ENCODE data around the gene CHAC2. TPM values are rescaled to one million over a fixed set of nuclear protein-coding genes. Genes with fewer than 3 reads are reported as not detected.

Gene CHAC2
- total RNA-seq, 1 experiment from 2014 or later = 21.3 TPM

DNA sequence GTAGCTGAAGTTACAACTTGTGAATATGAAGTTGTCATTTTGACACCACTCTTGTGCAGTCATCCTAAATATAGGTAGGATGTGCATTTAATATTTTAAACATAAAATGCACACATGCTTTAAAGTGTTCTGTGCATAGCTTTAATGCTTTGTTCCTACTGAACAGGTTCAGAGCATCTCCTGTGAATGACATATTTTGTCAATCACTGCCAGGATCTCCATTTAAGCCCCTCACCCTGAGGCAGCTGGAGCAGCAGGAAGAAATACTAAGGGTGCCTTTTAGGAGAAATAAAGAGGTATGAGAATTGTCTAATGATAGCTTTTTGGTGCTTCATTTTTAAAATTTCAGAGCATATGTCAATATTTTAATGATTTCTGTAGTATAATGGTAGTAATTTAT is 33.9 kb downstream of the CHAC2 start:
- no peaks in the 10 kb centered on the region; the same call in 1 of the 2 replicates for H3K79me2 ChIP-seq (ENCODE audit: low read length)
- H3K4me1 ChIP-seq (ENCODE audit: low read length) = no peaks in the 10 kb centered on the region
- H3K4me3 ChIP-seq (ENCODE audit: low read length) = no peak overlapping the region
- H2AFZ ChIP-seq (ENCODE audit: low read length) = no peak overlapping the region
- no peaks in the 10 kb centered on the region for H3K27me3 ChIP-seq (ENCODE audit: low read length)
- H3K27ac ChIP-seq (ENCODE audit: low read length) = no peak overlapping the region
- no peaks in the 10 kb centered on the region for H4K20me1 ChIP-seq (ENCODE audit: insufficient read depth, low read depth, low read length)
- no peak for DNase-seq
- H3K36me3 ChIP-seq (ENCODE audit: insufficient read depth, low read length) = peaks cover 50% of the 10 kb centered on the region
- H3K9me2 ChIP-seq (replicated peaks; ENCODE audit: insufficient read depth, low read length) = no peaks in the 10 kb centered on the region
- no peaks in the 10 kb centered on the region for H3K9me3 ChIP-seq (ENCODE audit: low read length)
- H3K9ac ChIP-seq (ENCODE audit: low read length) = no peak overlapping the region
- no peak overlapping the region for H3K4me2 ChIP-seq (ENCODE audit: low read depth, low read length, poor library complexity, severe bottlenecking)

DNA sequence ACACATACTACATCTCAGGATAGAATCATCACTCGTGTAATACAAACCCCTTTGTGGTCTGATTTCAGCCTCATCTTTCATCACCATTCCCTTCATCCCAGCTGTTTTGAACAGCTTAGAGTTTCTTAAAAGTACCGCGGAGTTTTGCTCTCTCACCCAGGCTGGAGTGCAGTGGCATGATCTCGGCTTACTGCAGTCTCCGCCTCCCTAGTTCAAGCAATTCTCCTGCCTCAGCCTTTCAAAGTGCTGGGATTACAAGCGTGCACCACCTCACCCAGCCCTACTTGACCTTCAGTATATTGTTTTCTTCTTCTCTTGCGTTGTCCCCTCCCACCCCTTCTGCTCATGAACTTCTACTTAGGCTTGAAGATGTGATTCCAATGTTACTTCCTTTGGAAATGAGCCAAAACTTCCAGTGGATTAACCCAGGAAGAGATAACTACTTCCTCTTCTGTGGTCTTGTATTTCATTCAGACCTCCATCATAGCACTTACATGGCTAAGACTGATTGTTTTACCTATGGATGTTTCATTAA is 35.1 kb downstream of the CHAC2 start:
- Histone ChIP-seq H3K27me3 (ENCODE audit: low read length) (no peaks in the 10 kb centered on the region), H3K4me3 (ENCODE audit: low read length) (no peak overlapping the region), H3K36me3 (ENCODE audit: insufficient read depth, low read length) (peaks cover 45% of the 10 kb centered on the region), H4K20me1 (ENCODE audit: insufficient read depth, low read depth, low read length) (no peaks in the 10 kb centered on the region), H3K27ac (ENCODE audit: low read length) (no peak overlapping the region), H3K4me2 (ENCODE audit: low read depth, low read length, poor library complexity, severe bottlenecking) (no peak overlapping the region), H2AFZ (ENCODE audit: low read length) (no peak overlapping the region), H3K4me1 (ENCODE audit: low read length) (no peaks in the 10 kb centered on the region), H3K9me2 (replicated peaks; ENCODE audit: insufficient read depth, low read length) (no peaks in the 10 kb centered on the region), H3K9me3 (ENCODE audit: low read length) (no peaks in the 10 kb centered on the region), H3K9ac (ENCODE audit: low read length) (no peak overlapping the region), H3K79me2 (ENCODE audit: low read length) (no peaks in the 10 kb centered on the region; the same call in 1 of the 2 replicates)
- DNase-seq = no peak

DNA sequence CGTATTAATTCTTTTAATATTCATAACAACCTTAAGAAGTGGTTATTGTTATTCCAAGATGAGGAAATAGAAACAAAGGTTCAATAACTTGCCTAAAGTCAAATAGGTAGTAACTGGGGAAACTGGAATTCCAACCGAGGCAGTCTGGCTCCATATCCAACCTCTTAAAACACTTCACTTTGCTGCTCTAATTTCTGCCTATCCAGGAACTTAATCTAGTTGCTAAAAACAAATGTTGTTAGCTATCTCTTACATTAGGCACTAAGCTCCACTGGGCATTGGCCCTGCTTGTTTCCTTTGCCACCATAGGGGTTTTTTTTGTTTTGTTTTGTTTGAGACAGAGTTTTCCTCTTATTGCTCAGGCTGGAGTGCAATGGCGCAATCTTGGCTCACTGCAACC is 44.0 kb downstream of the CHAC2 start:
- H3K4me1 ChIP-seq (ENCODE audit: low read length) = no peaks in the 10 kb centered on the region
- H3K4me2 ChIP-seq (ENCODE audit: low read depth, low read length, poor library complexity, severe bottlenecking) = no peak overlapping the region
- no peaks in the 10 kb centered on the region for H3K9me2 ChIP-seq (replicated peaks; ENCODE audit: insufficient read depth, low read length)
- no peak for DNase-seq
- no peaks in the 10 kb centered on the region for H3K79me2 ChIP-seq (ENCODE audit: low read length)
- no peaks in the 10 kb centered on the region for H3K9me3 ChIP-seq (ENCODE audit: low read length)
- H4K20me1 ChIP-seq (ENCODE audit: insufficient read depth, low read depth, low read length) = no peaks in the 10 kb centered on the region
- no peak overlapping the region for H3K27ac ChIP-seq (ENCODE audit: low read length)
- H3K27me3 ChIP-seq (ENCODE audit: low read length) = no peaks in the 10 kb centered on the region
- no peak overlapping the region for H3K9ac ChIP-seq (ENCODE audit: low read length)
- peaks cover 62% of the 10 kb centered on the region for H3K36me3 ChIP-seq (ENCODE audit: insufficient read depth, low read length)
- H2AFZ ChIP-seq (ENCODE audit: low read length) = no peak overlapping the region
- no peak overlapping the region for H3K4me3 ChIP-seq (ENCODE audit: low read length)

DNA sequence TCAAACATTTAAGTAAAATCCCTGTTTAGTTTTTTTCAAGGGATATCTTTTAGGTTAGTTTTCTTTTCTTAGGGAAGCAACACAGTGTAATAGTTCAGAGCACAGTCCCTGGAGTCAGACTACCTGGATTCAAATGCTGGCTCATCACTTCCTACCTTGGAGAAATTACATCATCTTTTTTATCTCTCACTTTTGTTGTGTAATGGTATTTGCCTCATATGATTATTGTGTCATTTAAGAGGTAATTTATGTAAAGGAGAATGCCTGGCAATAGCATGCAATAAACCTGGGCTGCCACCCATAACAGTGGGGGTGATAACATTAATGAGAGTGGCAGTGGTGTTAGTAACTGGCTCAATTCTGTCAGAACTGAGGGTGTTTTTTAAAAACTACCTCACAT is 45.5 kb downstream of the CHAC2 start:
- Histone ChIP-seq H3K27me3 (ENCODE audit: low read length) (no peaks in the 10 kb centered on the region), H3K4me3 (ENCODE audit: low read length) (no peak overlapping the region), H2AFZ (ENCODE audit: low read length) (no peak overlapping the region), H3K4me2 (ENCODE audit: low read depth, low read length, poor library complexity, severe bottlenecking) (no peak overlapping the region), H3K36me3 (ENCODE audit: insufficient read depth, low read length) (peaks cover 62% of the 10 kb centered on the region), H3K4me1 (ENCODE audit: low read length) (no peaks in the 10 kb centered on the region), H3K27ac (ENCODE audit: low read length) (no peak overlapping the region), H3K9me3 (ENCODE audit: low read length) (no peaks in the 10 kb centered on the region), H3K79me2 (ENCODE audit: low read length) (no peaks in the 10 kb centered on the region), H3K9ac (ENCODE audit: low read length) (no peak overlapping the region), H3K9me2 (replicated peaks; ENCODE audit: insufficient read depth, low read length) (no peaks in the 10 kb centered on the region), H4K20me1 (ENCODE audit: insufficient read depth, low read depth, low read length) (no peaks in the 10 kb centered on the region)
- DNase-seq = no peak

DNA sequence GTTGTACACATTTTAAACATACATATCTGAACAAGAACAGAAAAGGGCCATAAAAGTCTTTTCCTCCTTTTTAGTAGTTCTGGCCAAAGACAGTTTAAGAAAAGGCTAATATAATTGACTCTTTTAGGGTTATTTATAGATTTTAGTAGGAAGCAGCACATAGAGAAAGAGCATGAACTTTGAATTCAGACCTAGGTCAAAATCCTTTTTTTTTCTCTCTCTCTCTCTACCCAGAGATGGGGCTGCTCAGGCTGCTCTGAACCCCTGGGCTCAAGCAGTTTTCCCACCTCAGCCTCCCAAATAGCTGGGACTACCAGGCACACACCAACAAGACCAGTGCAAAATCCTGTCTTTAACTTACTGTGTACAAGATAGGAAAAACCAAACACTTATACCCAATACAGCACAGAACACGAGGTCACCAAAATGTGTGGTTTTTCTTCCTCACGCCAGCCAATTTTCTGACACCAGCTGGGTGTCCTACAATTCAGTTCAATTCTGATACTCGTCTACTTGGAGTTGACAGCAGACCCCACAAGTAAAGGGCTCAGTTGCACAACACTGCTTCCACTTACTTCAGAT is 51.3 kb downstream of the CHAC2 start:
- H4K20me1 ChIP-seq (ENCODE audit: insufficient read depth, low read depth, low read length) = no peaks in the 10 kb centered on the region
- no peaks in the 10 kb centered on the region for H3K9me2 ChIP-seq (replicated peaks; ENCODE audit: insufficient read depth, low read length)
- H3K27ac ChIP-seq (ENCODE audit: low read length) = no peak overlapping the region
- no peak overlapping the region for H2AFZ ChIP-seq (ENCODE audit: low read length)
- no peak overlapping the region for H3K9ac ChIP-seq (ENCODE audit: low read length)
- no peaks in the 10 kb centered on the region for H3K79me2 ChIP-seq (ENCODE audit: low read length)
- no peaks in the 10 kb centered on the region for H3K27me3 ChIP-seq (ENCODE audit: low read length)
- H3K9me3 ChIP-seq (ENCODE audit: low read length) = no peaks in the 10 kb centered on the region
- H3K4me3 ChIP-seq (ENCODE audit: low read length) = no peak overlapping the region
- H3K4me2 ChIP-seq (ENCODE audit: low read depth, low read length, poor library complexity, severe bottlenecking) = no peak overlapping the region
- peaks cover 40% of the 10 kb centered on the region; the same call in 1 of the 2 replicates for H3K36me3 ChIP-seq (ENCODE audit: insufficient read depth, low read length)
- H3K4me1 ChIP-seq (ENCODE audit: low read length) = no peaks in the 10 kb centered on the region
- no peak for DNase-seq

DNA sequence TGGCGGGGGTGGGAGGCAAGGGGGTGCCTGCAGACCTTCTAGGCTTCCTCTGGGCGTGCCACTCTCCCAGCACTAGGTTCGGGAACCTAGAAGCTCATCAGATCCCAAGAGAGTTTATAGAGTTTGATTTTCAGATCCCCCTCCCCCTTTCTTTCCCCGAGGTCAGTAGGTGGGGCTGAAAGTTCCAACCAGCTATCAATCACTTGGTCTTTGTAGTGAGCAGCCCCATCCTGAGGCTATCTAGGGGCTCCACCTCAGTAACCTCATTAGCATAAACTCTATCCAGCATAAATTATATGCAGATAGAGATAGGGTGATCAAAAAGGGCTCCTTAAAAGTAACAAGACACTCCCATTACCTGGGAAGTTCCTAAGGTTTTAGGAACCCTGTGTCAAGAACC is 52.0 kb downstream of the CHAC2 start:
- H3K9me3 ChIP-seq (ENCODE audit: low read length) = no peaks in the 10 kb centered on the region
- H3K9me2 ChIP-seq (replicated peaks; ENCODE audit: insufficient read depth, low read length) = no peaks in the 10 kb centered on the region
- H3K4me2 ChIP-seq (ENCODE audit: low read depth, low read length, poor library complexity, severe bottlenecking) = no peak overlapping the region
- peaks cover 38% of the 10 kb centered on the region; the same call in 1 of the 2 replicates for H3K36me3 ChIP-seq (ENCODE audit: insufficient read depth, low read length)
- no peaks in the 10 kb centered on the region for H3K4me1 ChIP-seq (ENCODE audit: low read length)
- no peak overlapping the region for H3K9ac ChIP-seq (ENCODE audit: low read length)
- no peak overlapping the region for H3K4me3 ChIP-seq (ENCODE audit: low read length)
- H4K20me1 ChIP-seq (ENCODE audit: insufficient read depth, low read depth, low read length) = no peaks in the 10 kb centered on the region
- H3K27ac ChIP-seq (ENCODE audit: low read length) = no peak overlapping the region
- no peak overlapping the region for H2AFZ ChIP-seq (ENCODE audit: low read length)
- DNase-seq = no peak
- no peaks in the 10 kb centered on the region for H3K27me3 ChIP-seq (ENCODE audit: low read length)
- no peaks in the 10 kb centered on the region for H3K79me2 ChIP-seq (ENCODE audit: low read length)

DNA sequence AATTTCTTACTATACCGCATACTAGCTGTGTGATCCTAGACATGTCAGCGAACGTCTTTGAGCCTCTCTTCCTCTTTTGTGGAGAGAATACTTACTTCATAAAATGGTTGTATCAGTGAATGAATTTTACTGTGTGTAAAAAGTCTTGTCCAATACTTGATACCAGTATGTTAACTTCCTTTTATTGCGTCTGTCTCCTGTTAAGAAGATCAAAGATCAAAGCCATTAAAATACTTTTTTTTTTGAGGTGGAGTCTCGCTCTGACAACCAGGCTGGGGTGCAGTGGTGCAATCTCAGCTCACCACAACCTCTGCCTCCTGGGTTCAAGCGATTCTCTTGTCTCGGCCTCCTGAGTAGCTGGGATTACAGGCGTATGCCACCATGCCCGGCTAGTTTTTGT is 52.4 kb downstream of the CHAC2 start:
- no peaks in the 10 kb centered on the region for H3K9me3 ChIP-seq (ENCODE audit: low read length)
- H3K36me3 ChIP-seq (ENCODE audit: insufficient read depth, low read length) = peaks cover 38% of the 10 kb centered on the region; the same call in 1 of the 2 replicates
- no peaks in the 10 kb centered on the region for H4K20me1 ChIP-seq (ENCODE audit: insufficient read depth, low read depth, low read length)
- H3K4me2 ChIP-seq (ENCODE audit: low read depth, low read length, poor library complexity, severe bottlenecking) = no peak overlapping the region
- H3K4me1 ChIP-seq (ENCODE audit: low read length) = no peaks in the 10 kb centered on the region
- H2AFZ ChIP-seq (ENCODE audit: low read length) = no peak overlapping the region
- H3K27me3 ChIP-seq (ENCODE audit: low read length) = no peaks in the 10 kb centered on the region
- H3K27ac ChIP-seq (ENCODE audit: low read length) = no peak overlapping the region
- DNase-seq = no peak
- H3K9ac ChIP-seq (ENCODE audit: low read length) = no peak overlapping the region
- no peaks in the 10 kb centered on the region for H3K9me2 ChIP-seq (replicated peaks; ENCODE audit: insufficient read depth, low read length)
- H3K4me3 ChIP-seq (ENCODE audit: low read length) = no peak overlapping the region
- H3K79me2 ChIP-seq (ENCODE audit: low read length) = no peaks in the 10 kb centered on the region

DNA sequence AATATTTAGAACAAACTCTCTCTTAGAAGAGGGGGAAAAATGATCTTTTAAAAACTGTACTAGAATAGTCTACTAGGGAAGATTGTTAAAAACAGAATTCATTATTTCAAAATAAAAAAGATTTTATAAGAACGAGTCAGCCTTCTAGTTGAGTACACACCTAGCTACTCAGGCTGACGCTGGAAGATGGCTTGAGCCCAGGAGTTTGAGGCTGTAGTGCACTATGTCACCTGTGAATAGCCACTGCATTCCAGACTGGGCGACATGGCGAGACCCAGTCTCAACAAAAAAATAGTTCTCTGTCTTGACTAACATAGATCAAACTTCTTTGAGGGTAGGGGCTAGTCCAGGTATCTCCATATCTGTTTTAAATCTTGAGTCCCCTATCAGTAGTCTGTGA is 53.1 kb downstream of the CHAC2 start:
- no peak overlapping the region for H2AFZ ChIP-seq (ENCODE audit: low read length)

More for the DNA sequence above, 53.1 kb downstream of the CHAC2 start:
- H3K4me3 ChIP-seq (ENCODE audit: low read length) = no peak overlapping the region
- no peak for DNase-seq
- no peaks in the 10 kb centered on the region for H3K27me3 ChIP-seq (ENCODE audit: low read length)
- H3K79me2 ChIP-seq (ENCODE audit: low read length) = no peaks in the 10 kb centered on the region
- H3K27ac ChIP-seq (ENCODE audit: low read length) = no peak overlapping the region
- H3K4me2 ChIP-seq (ENCODE audit: low read depth, low read length, poor library complexity, severe bottlenecking) = no peak overlapping the region
- H3K9ac ChIP-seq (ENCODE audit: low read length) = no peak overlapping the region
- no peaks in the 10 kb centered on the region for H3K4me1 ChIP-seq (ENCODE audit: low read length)
- peaks cover 31% of the 10 kb centered on the region; the same call in 1 of the 2 replicates for H3K36me3 ChIP-seq (ENCODE audit: insufficient read depth, low read length)
- H3K9me3 ChIP-seq (ENCODE audit: low read length) = no peaks in the 10 kb centered on the region
- H3K9me2 ChIP-seq (replicated peaks; ENCODE audit: insufficient read depth, low read length) = no peaks in the 10 kb centered on the region
- no peaks in the 10 kb centered on the region for H4K20me1 ChIP-seq (ENCODE audit: insufficient read depth, low read depth, low read length)
